Measurements from ENCODE around the gene TELO2. TPM values are rescaled to one million over a fixed set of nuclear protein-coding genes. Genes with fewer than 3 reads are reported as not detected.

Gene TELO2
- total and polyA plus RNA-seq, 11 donors = 11.8 to 29.6 (median 17.0) TPM

GRCh38 chr16:1495889-1496262, 2.7 kb downstream of the TELO2 start:
- no peak for DNase-seq
- intact Hi-C loops (cut with DNase I) = loop anchor here in 9 of 10 donors (2.0 to 10.0 kb wide), 6 partner anchors 49 to 211 kb away; partner anchors contain the start of genes CRAMP1 (in 4 of the 9), IFT140 (in 4 of the 9), JPT2 (in 1 of the 9) and MAPK8IP3 (in 1 of the 9)

GRCh38 chr16:1496464-1496863, 3.3 kb downstream of the TELO2 start:
- peak in 1 of 5 donors; percentile 52 for DNase-seq
- no peaks in the 10 kb centered on the region for H3K9me3 ChIP-seq
- peaks cover 0 to 70% (median 64%) of the 10 kb centered on the region in 9 donors for H3K36me3 ChIP-seq
- peaks cover 0 to 31% (median 24%) of the 10 kb centered on the region in 12 donors for H3K4me1 ChIP-seq
- no peak overlapping the region for H3K27ac ChIP-seq
- ATAC-seq = no peak
- WGBS, 4 donors = 90 to 95% (median 93%) methylated on average over 25 of the region's 25 CpGs
- H3K4me3 ChIP-seq = no peak overlapping the region
- intact Hi-C loops (cut with DNase I) = loop anchor here in 9 of 10 donors (10.0 kb wide), 5 partner anchors 48 to 178 kb away; partner anchors contain the start of genes CRAMP1 (in 4 of the 9), IFT140 (in 4 of the 9) and JPT2 (in 1 of the 9)
- no peak for TF ChIP-seq CTCF (IDR thresholded peaks at IDR 0.05)
- TF ChIP-seq POLR2A (IDR thresholded peaks at IDR 0.05) = no peak
- H3K27me3 ChIP-seq = no peaks in the 10 kb centered on the region

More at GRCh38 chr16:1495889-1496262, 2.7 kb downstream of the TELO2 start:
- Histone ChIP-seq H3K9me3 (no peaks in the 10 kb centered on the region), H3K27me3 (no peaks in the 10 kb centered on the region), H3K4me1 (peaks cover 0 to 31% (median 24%) of the 10 kb centered on the region in 12 donors), H3K4me3 (no peak overlapping the region), H3K27ac (no peak overlapping the region), H3K36me3 (peaks cover 0 to 64% (median 58%) of the 10 kb centered on the region in 9 donors)
- WGBS, 4 donors = 92 to 95% (median 94%) methylated on average over 19 to 25 of the region's 25 CpGs
- TF ChIP-seq CTCF (IDR thresholded peaks at IDR 0.05) (no peak), POLR2A (IDR thresholded peaks at IDR 0.05) (no peak)
- no peak for ATAC-seq

- no peak for ATAC-seq
- 93 to 97% (median 94%) methylated on average over 11 to 21 of the region's 21 CpGs for WGBS, 4 donors
- Histone ChIP-seq H3K4me3 (no peak overlapping the region), H3K36me3 (peaks cover 0 to 77% (median 70%) of the 10 kb centered on the region in 9 donors), H3K4me1 (peaks cover 0 to 31% (median 24%) of the 10 kb centered on the region in 12 donors), H3K27ac (no peak overlapping the region), H3K27me3 (no peaks in the 10 kb centered on the region), H3K9me3 (no peaks in the 10 kb centered on the region)
- TF ChIP-seq POLR2A (IDR thresholded peaks at IDR 0.05) (no peak), CTCF (IDR thresholded peaks at IDR 0.05) (no peak)
- intact Hi-C loops (cut with DNase I) = loop anchor here in 9 of 10 donors (10.0 kb wide), 5 partner anchors 48 to 178 kb away; partner anchors contain the start of genes CRAMP1 (in 4 of the 9), IFT140 (in 4 of the 9) and JPT2 (in 1 of the 9)
- DNase-seq = no peak
These were observed 3.9 kb downstream of the TELO2 start for GRCh38 chr16:1497014-1497598.

GRCh38 chr16:1498899-1499676, 5.9 kb downstream of the TELO2 start:
- H3K36me3 ChIP-seq = peaks cover 3 to 94% (median 88%) of the 10 kb centered on the region in 9 donors
- intact Hi-C loops (cut with DNase I) = loop anchor here in 9 of 10 donors (10.0 kb wide), 5 partner anchors 46 to 176 kb away; partner anchors contain the start of genes CRAMP1 (in 4 of the 9), IFT140 (in 4 of the 9) and JPT2 (in 1 of the 9)

More at GRCh38 chr16:1498899-1499676, 5.9 kb downstream of the TELO2 start:
- Histone ChIP-seq H3K4me3 (no peak overlapping the region), H3K9me3 (no peaks in the 10 kb centered on the region), H3K27ac (no peak overlapping the region), H3K4me1 (peaks cover 0 to 18% (median 14%) of the 10 kb centered on the region in 12 donors), H3K27me3 (no peaks in the 10 kb centered on the region)
- TF ChIP-seq CTCF (IDR thresholded peaks at IDR 0.05) (no peak), POLR2A (IDR thresholded peaks at IDR 0.05) (no peak)
- no peak for ATAC-seq
- WGBS, 4 donors = 91 to 94% (median 94%) methylated on average over 23 to 35 of the region's 35 CpGs
- no peak for DNase-seq
